Motor neuron (in vitro differentiated cells): Measurements from ENCODE around the gene GPR84. TPM values are rescaled to one million over a fixed set of nuclear protein-coding genes. Genes with fewer than 3 reads are reported as not detected.
A peak's percentile ranks its signal among the peaks of the same experiment; 100 is the strongest.
"Not testable (repeated sequence)": the region's sequence is repeated elsewhere in the genome, so short reads cannot be mapped to it uniquely, and the experiment has no call there.

ENCODE experiments used
- ATAC-seq, 8 experiments: fragments of 200-7000 bp; cut with Tn5 transposase; replicated peaks in 6 of 8; 2 replicates each; pipeline ENCODE4 v1.8.0; 2021; ENCODE audit warnings: mild to moderate bottlenecking in 8 of 8, moderate library complexity in 8 of 8
- H3K27ac ChIP-seq, 2 donors: fragments of 250-450 bp; sonication (Bioruptor Pico); 2 replicates each; pipeline ENCODE4 v1.9.0; 2021; ENCODE audit warnings: antibody characterized with exemption in 2 of 2, mild to moderate bottlenecking in 2 of 2, moderate library complexity in 1 of 2
- H3K4me1 ChIP-seq, 2 donors: fragments of 250-450 bp; sonication (Bioruptor Pico); replicated peaks in 1 of 2; 2 replicates each; pipeline ENCODE4 v1.6.1; 2021; ENCODE audit warnings: antibody characterized with exemption in 2 of 2, mild to moderate bottlenecking in 2 of 2, moderate library complexity in 1 of 2
- H3K4me3 ChIP-seq, 5 donors: fragments of 250-450 bp; sonication (Bioruptor Pico); 2 replicates each; pipeline ENCODE4 v1.9.0; 2021; ENCODE audit warnings: antibody characterized with exemption in 5 of 5, mild to moderate bottlenecking in 5 of 5, moderate library complexity in 4 of 5
- WGBS, 10 experiments: fragments of 450-650 bp; shearing (Covaris generic); methylation state at CpG; one replicate each; pipeline ENCODE4 v1.0.0; 2022; 5-methylcytosine and 5-hydroxymethylcytosine counted together
- in situ Hi-C, 9 experiments: fragments of 400-800 bp; cut with MboI; loops; one replicate each; pipeline ENCODE4 v1.15.0; 2021; ENCODE audit warnings: low sequenced_read_pairs in 9 of 9, low pct_unique_long_range_greater_than_20kb in 2 of 9; ENCODE audit not compliant: unreplicated experiment in 9 of 9
- total RNA-seq, 8 experiments: library from RNA; unstranded; fragments of 300-600 nt; gene quantifications; 2 replicates each; pipeline versions ENCODE4 v1.2.3 to v1.2.4, GENCODE V29; 2022

GPR84 gene
- total RNA-seq, 8 experiments from 2014 or later = 0.14 to 0.76 (median 0.31) TPM; not detected in 1

- Histone ChIP-seq H3K4me1 (peaks cover 77 to 79% of the 10 kb centered on the region in 2 donors), H3K27ac (peak overlapping the region; percentile 91 to 93), H3K4me3 (peak overlapping the region; percentile 22 to 40 (median 32))
- no peak for ATAC-seq
- in situ Hi-C loops = loop anchor here in 4 of 9 experiments (10.0 to 25.0 kb wide), 5 partner anchors 95 to 345 kb away; partner anchors contain the start of genes HOXC8 (in 2 of the 4), HOXC9 (in 2 of the 4), HOXC5 (in 1 of the 4) and HOXC6 (in 1 of the 4)
- 10 to 80% (median 31%) methylated on average over 1 to 2 of the region's 2 CpGs; no CpG with 5 or more reads in 2 of the 10 experiments for WGBS, 10 experiments
Observed at GRCh38 chr12:54357506-54358190, 6.6 kb downstream of the GPR84 start.

- peak overlapping the region; percentile 91 to 93 for H3K27ac ChIP-seq
- H3K4me3 ChIP-seq = peak overlapping the region in 4 of 5 donors; percentile 1 to 32 (median 4)
- H3K4me1 ChIP-seq = peaks cover 82 to 83% of the 10 kb centered on the region in 2 donors
- ATAC-seq = peak in 5 of 8 experiments; percentile 23 to 49 (median 30)
- in situ Hi-C loops = loop anchor here in 4 of 9 experiments (10.0 to 25.0 kb wide), 5 partner anchors 95 to 345 kb away; partner anchors contain the start of genes HOXC8 (in 2 of the 4), HOXC9 (in 2 of the 4), HOXC5 (in 1 of the 4) and HOXC6 (in 1 of the 4)
- 0 to 80% (median 33%) methylated on average over 1 to 3 of the region's 4 CpGs; no CpG with 5 or more reads in 3 of the 10 experiments for WGBS, 10 experiments
Observed at GRCh38 chr12:54356951-54357356, 7.3 kb downstream of the GPR84 start.

- no peak overlapping the region for H3K4me3 ChIP-seq
- peaks cover 89 to 90% of the 10 kb centered on the region in 2 donors for H3K4me1 ChIP-seq
- H3K27ac ChIP-seq = peak overlapping the region; percentile 91 to 93
- 20 to 81% (median 53%) methylated on average over 1 to 3 of the region's 3 CpGs; no CpG with 5 or more reads in 5 of the 10 experiments for WGBS, 10 experiments
- ATAC-seq = no peak
- in situ Hi-C loops = loop anchor here in 4 of 9 experiments (10.0 to 25.0 kb wide), 5 partner anchors 94 to 344 kb away; partner anchors contain the start of genes HOXC8 (in 2 of the 4), HOXC9 (in 2 of the 4), HOXC5 (in 1 of the 4) and HOXC6 (in 1 of the 4)
Observed at GRCh38 chr12:54356228-54356627, 8.1 kb downstream of the GPR84 start.

- Histone ChIP-seq H3K4me3 (no peak overlapping the region), H3K27ac (peak overlapping the region; percentile 91 to 93), H3K4me1 (peaks cover 89 to 90% of the 10 kb centered on the region in 2 donors)
- 0 to 75% (median 40%) methylated on average over 1 to 5 of the region's 6 CpGs for WGBS, 10 experiments
- in situ Hi-C loops = loop anchor here in 4 of 9 experiments (10.0 to 25.0 kb wide), 5 partner anchors 93 to 343 kb away; partner anchors contain the start of genes HOXC8 (in 2 of the 4), HOXC9 (in 2 of the 4), HOXC5 (in 1 of the 4) and HOXC6 (in 1 of the 4)
- no peak for ATAC-seq
Observed at GRCh38 chr12:54355104-54355815, 9.0 kb downstream of the GPR84 start.

- 46 to 100% (median 84%) methylated on average over 1 to 6 of the region's 7 CpGs; no CpG with 5 or more reads in 2 of the 10 experiments for WGBS, 10 experiments
- in situ Hi-C loops = loop anchor here in 4 of 9 experiments (10.0 to 25.0 kb wide), 5 partner anchors 92 to 342 kb away; partner anchors contain the start of genes HOXC8 (in 2 of the 4), HOXC9 (in 2 of the 4), HOXC5 (in 1 of the 4) and HOXC6 (in 1 of the 4)
- Histone ChIP-seq H3K4me1 (peaks cover 91 to 93% of the 10 kb centered on the region in 2 donors), H3K27ac (peak overlapping the region; percentile 91 to 93)
- ATAC-seq, H3K4me3 ChIP-seq: not testable (repeated sequence)
Observed at GRCh38 chr12:54354271-54354670, 10.0 kb downstream of the GPR84 start.

- peaks cover 96 to 97% of the 10 kb centered on the region in 2 donors for H3K4me1 ChIP-seq
- peak overlapping the region; percentile 88 to 93 for H3K27ac ChIP-seq
- peak; percentile 6 to 58 (median 23) for ATAC-seq
- in situ Hi-C loops = loop anchor here in 4 of 9 experiments (10.0 to 25.0 kb wide), 5 partner anchors 91 to 341 kb away; partner anchors contain the start of genes HOXC8 (in 2 of the 4), HOXC9 (in 2 of the 4), HOXC5 (in 1 of the 4) and HOXC6 (in 1 of the 4)
- H3K4me3 ChIP-seq = peak overlapping the region; percentile 9 to 33 (median 14)
- WGBS, 10 experiments = no CpG with 5 or more reads among the region's 1 CpG
Observed at GRCh38 chr12:54352891-54353874, 11.1 kb downstream of the GPR84 start.

GRCh38 chr12:54352022-54352531 is 12.2 kb downstream of the GPR84 start:
- 0 to 40% (median 0%) methylated on average over 1 to 3 of the region's 21 CpGs; no CpG with 5 or more reads in 5 of the 10 experiments for WGBS, 10 experiments
- in situ Hi-C loops = loop anchor here in 4 of 9 experiments (10.0 to 25.0 kb wide), 5 partner anchors 90 to 340 kb away; partner anchors contain the start of genes HOXC8 (in 2 of the 4), HOXC9 (in 2 of the 4), HOXC5 (in 1 of the 4) and HOXC6 (in 1 of the 4)
- Histone ChIP-seq H3K4me3 (peak overlapping the region; percentile 9 to 33 (median 14)), H3K27ac (peak overlapping the region; percentile 88 to 93), H3K4me1 (peaks cover 85 to 97% of the 10 kb centered on the region in 2 donors)
- peak; percentile 36 to 78 (median 73) for ATAC-seq

GRCh38 chr12:54351341-54351740 is 12.9 kb downstream of the GPR84 start:
- in situ Hi-C loops = loop anchor here in 4 of 9 experiments (10.0 to 25.0 kb wide), 5 partner anchors 89 to 339 kb away; partner anchors contain the start of genes HOXC8 (in 2 of the 4), HOXC9 (in 2 of the 4), HOXC5 (in 1 of the 4) and HOXC6 (in 1 of the 4)
- WGBS, 10 experiments = 10 to 47% (median 33%) methylated on average over 1 to 4 of the region's 4 CpGs; no CpG with 5 or more reads in 5 of the 10 experiments
- no peak for ATAC-seq
- Histone ChIP-seq H3K27ac (peak overlapping the region; percentile 88 to 93), H3K4me1 (peaks cover 78 to 95% of the 10 kb centered on the region in 2 donors), H3K4me3 (no peak overlapping the region)

GRCh38 chr12:54350743-54351142 is 13.5 kb downstream of the GPR84 start:
- peak overlapping the region; percentile 88 to 93 for H3K27ac ChIP-seq
- in situ Hi-C loops = loop anchor here in 4 of 9 experiments (10.0 to 25.0 kb wide), 5 partner anchors 88 to 338 kb away; partner anchors contain the start of genes HOXC8 (in 2 of the 4), HOXC9 (in 2 of the 4), HOXC5 (in 1 of the 4) and HOXC6 (in 1 of the 4)
- H3K4me1 ChIP-seq = peaks cover 72 to 89% of the 10 kb centered on the region in 2 donors
- 40 to 86% (median 56%) methylated on average over 1 to 3 of the region's 3 CpGs; no CpG with 5 or more reads in 2 of the 10 experiments for WGBS, 10 experiments
- H3K4me3 ChIP-seq = no peak overlapping the region
- no peak for ATAC-seq

- Histone ChIP-seq H3K4me3 (no peak overlapping the region), H3K27ac (peak overlapping the region; percentile 88 to 93), H3K4me1 (peaks cover 61 to 78% of the 10 kb centered on the region in 2 donors)
- in situ Hi-C loops = loop anchor here in 4 of 9 experiments (10.0 to 25.0 kb wide), 5 partner anchors 87 to 337 kb away; partner anchors contain the start of genes HOXC8 (in 2 of the 4), HOXC9 (in 2 of the 4), HOXC5 (in 1 of the 4) and HOXC6 (in 1 of the 4)
- ATAC-seq = peak in 6 of 8 experiments; percentile 19 to 57 (median 35)
Observed at GRCh38 chr12:54349679-54350078, 14.6 kb downstream of the GPR84 start.
